Glomerular visceral epithelial cell (primary cell): ENCODE measurements around the gene SLC7A4.
"Not testable (repeated sequence)": the region's sequence is repeated elsewhere in the genome, so short reads cannot be mapped to it uniquely, and the experiment has no call there.

Experiments used
- DNase-seq: peaks from one replicate; pipeline ENCODE4 v3.0.0-alpha.2; 2016; ENCODE audit errors: extremely low spot score

The SLC7A4 gene

DNA sequence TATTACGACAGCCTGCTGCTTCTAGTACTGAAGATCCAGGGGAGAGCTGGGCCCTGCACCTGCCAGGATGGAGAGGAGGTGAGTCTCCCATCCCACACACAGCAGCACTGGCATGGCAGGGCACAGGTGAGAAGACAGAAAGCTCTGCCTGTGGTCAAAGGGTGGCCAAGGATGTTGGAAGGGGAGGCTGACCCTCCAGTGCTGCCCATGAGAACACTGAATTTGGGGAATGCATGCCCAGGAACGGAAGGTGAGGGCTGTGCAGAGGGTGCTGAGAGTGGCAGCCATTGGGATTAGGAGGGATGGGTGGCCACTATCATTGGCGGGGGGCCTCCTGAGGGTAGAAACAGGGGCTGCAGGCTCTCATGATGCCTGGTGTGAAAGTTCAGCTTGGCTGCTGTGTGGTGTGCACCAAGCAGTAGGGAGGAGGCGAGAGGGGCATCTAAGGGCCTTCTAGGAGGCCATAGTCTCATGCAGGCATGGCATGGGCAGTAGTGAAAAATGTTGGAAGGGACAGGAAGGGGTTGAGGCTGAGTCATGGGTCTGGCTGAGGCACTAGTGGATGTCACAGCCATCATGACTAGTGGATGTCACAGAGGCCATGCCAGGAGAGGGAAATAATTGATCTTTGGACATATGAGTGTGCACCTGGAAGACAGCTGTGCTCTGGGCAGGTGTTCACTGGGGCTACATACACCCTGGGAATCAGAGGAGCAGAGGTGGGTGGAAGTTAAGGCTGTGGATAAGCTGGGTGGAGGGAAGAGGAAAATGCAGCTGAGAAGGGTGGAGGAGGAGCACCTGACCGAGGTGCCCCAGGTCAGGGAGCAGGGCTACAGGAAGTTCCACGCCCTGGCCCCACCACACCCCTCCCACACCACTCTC, 10.9 kb upstream of the SLC7A4 start:
- no peak for DNase-seq

GRCh38 chr22:21041937-21042336, 9.6 kb upstream of the SLC7A4 start:
- peak; percentile 41 for DNase-seq

GRCh38 chr22:21039158-21039557, 6.8 kb upstream of the SLC7A4 start:
- not testable (repeated sequence) for DNase-seq

- DNase-seq: no peak
Observed at GRCh38 chr22:21038405-21038804, 6.0 kb upstream of the SLC7A4 start.

DNA sequence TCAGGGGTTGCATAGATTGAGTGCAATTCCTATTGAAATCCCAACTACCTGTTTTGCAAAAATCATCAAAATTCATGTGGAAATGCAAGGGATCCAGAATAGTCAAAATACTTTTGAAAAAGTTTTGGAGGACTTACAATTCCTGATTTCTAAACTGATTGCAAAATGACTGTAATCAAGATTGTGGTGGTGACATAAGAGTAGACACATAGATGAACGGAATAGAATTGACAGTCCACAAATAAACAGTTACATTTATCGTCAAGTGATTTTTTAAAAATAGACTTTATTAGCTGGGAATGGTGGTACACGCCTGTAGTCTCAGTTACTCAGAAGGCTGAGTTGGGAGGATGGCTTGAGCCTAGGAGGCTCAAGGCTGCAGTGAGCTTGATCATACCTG, 2.6 kb upstream of the SLC7A4 start:
- DNase-seq: no peak

- no peak for DNase-seq
Observed at GRCh38 chr22:21033895-21034294, 1.5 kb upstream of the SLC7A4 start.

- no peak for DNase-seq
Observed at GRCh38 chr22:21032868-21033688, 717 bp upstream of the SLC7A4 start.

- no peak for DNase-seq
Observed at GRCh38 chr22:21031545-21032036, 770 bp downstream of the SLC7A4 start.

- DNase-seq: no peak
Observed at GRCh38 chr22:21030621-21031544, 1.5 kb downstream of the SLC7A4 start.

GRCh38 chr22:21030032-21030431, 2.3 kb downstream of the SLC7A4 start:
- DNase-seq: no peak

DNA sequence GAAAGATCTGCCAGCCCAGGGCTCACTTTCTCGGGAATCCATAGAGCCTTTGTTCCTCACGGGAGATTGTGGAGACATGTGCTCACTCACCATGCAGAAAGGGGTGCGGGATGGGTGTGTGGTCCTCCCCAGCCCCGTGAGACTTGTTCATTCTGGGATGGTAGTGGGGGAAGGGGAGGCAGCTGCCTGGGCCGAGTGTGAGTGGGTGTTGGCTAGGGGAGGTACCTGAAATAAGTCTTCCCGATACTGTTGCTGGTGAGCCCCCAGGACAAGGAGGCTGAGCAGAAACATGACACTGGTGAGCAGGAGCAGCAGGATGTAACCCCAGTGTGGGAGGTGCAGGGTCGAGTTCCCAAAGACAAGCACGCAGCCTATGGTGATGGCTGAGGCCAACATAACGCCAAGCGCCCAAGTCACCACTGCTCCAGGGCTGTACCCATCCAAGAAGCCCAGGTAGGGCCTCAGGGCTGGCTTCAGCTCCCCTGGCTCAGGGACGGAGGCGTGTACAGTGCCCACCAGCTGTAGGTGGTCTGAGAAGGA, 2.8 kb downstream of the SLC7A4 start:
- DNase-seq: no peak

DNA sequence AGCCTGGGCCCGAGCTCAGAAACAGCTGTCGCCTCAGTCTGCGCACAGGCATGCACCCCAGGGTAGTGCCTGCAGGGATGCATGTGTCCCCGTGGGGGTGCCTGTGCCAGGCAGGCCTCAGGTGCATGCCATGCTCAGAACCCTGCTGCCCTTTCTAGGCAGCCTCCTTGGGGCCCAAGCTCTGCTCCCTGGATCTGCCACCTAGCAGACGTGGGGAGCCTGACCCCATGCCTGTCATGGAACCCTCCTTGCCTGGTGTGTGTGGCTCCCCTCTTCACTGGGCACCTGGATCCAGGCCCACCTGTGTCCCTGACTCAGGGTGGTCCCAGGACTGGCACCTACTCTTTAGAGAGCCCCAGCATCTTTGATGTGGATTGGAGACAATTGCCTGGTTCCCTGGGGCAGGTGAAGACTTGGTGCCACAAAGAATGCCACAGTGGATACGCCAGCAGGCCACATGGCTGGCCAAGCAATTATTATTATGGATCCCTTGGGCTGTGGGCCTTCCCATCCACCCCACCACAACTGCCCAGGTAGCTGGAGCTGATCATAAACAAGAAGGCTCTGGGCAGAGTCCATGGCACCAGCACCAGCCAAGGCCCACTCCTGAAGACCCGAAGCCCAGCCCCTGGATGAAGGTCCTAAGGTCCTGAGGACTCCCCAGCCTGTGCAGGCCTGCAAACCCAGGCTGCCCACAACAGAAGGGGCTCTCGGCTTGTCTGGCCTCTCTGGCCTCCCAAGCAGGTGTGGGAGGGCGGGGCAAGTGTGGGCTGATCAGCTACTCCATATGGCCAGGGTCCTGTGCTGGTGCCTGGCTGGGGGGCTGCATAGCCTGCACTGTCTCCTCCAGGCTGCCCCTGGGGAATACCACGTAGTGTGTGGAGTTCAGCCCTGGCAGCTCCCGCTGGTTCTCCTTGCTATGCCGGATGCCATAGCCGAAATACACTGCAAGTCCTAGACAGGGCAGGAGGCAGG, 3.8 kb downstream of the SLC7A4 start:
- DNase-seq: no peak

DNA sequence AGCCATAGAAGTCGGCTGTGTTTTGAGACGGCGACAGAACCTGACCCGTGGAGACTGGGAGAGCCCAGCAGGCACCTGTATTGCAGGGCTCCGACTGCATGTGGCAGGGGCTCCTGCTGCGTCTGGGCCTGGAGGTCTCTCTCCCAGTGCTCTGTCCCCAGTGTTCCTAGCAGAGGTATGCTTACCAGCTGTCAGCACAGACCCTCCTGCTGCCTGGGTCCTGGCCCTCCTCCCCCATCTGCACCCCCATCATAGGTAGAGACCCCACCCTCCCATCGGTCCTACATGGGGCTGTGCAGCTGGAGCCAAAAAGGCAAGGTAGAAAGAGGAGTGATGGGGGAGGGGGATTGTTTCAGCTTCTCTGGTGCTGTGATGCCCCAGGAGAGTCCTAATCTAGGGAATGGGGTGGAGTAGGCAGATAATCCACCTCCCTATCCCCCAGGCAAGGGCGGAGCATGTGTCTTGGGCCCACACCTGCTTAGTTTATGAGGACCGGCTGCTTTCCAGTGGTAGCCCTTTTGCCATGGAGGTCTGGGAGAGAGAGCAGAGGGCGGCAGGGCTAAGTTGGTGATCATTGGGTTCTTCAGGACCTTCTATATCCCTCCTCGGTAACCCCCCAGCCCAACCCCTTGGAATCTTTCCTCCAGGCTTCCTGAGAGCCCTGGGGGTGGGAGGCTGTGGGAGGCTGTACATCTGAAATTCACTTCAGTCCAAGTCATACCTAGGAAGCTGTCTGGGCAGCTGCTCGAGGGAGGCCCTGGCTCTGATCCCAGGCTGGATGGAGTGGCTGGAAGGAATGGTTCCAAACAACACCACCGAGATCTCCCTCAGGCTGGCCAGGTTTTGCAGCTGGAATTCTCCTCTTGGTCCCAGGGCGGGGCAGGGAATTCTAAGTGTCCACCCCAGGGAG, 5.3 kb downstream of the SLC7A4 start:
- DNase-seq: no peak

DNA sequence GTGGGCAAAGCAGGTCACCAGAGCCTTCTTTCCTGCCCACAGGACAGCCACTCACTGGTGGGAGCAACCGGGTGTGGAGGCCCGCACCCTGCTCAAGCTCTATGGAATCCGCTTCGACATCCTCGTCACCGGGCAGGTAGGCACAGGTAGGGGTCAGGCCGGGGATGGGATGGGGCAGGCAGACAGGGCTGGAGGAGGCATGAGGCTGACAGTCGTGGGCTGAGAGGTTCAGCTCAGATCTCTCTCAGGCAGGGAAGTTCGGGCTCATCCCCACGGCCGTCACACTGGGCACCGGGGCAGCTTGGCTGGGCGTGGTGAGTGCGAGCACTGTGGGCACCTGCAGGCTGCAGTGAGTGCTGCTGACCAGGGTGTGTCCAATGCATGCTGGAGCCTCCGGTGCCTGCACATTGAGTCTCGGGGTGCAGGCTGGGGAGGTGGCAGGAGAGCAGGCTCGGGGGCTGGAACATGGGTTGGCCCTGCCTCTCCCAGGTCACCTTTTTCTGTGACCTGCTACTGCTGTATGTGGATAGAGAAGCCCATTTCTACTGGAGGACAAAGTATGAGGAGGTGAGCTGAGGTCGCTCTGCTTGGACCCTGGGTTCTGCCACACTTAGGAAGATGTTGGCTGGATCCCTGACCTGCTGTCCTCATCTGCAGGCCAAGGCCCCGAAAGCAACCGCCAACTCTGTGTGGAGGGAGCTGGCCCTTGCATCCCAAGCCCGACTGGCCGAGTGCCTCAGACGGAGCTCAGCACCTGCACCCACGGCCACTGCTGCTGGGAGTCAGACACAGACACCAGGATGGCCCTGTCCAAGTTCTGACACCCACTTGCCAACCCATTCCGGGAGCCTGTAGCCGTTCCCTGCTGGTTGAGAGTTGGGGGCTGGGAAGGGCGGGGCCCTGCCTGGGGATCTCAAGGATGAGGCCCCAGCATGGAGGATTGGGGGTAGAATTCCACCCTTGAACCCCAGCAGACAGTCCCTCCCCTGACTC, 6.3 kb downstream of the SLC7A4 start:
- no peak for DNase-seq

GRCh38 chr22:21025266-21025665, 7.1 kb downstream of the SLC7A4 start:
- no peak for DNase-seq

- DNase-seq: no peak
Observed at GRCh38 chr22:21022955-21023614, 9.3 kb downstream of the SLC7A4 start.

- no peak for DNase-seq
Observed at GRCh38 chr22:21022507-21022906, 9.9 kb downstream of the SLC7A4 start.
